Left renal cortex interstitium (tissue), 4 donors: ENCODE measurements around the gene KIAA1217. TPM values are rescaled to one million over a fixed set of nuclear protein-coding genes. Genes with fewer than 3 reads are reported as not detected.

Experiments
- DNase-seq, 4 donors: peaks; one replicate each; pipeline ENCODE4 v3.0.0-alpha.2; 2013; ENCODE audit warnings: low read depth in 4 of 4, low spot score in 2 of 4, missing footprints in 1 of 4
- polyA plus RNA-seq, 4 donors: library from polyadenylated mRNA; unstranded; fragments of 120-200 nt; gene quantifications; one replicate each; pipeline ENCODE4 v1.2.1, GENCODE V29; 2013; ENCODE audit not compliant: insufficient read length in 4 of 4

Gene KIAA1217
- polyA plus RNA-seq, 4 donors = 67.5 to 106 (median 86.3) TPM

DNA sequence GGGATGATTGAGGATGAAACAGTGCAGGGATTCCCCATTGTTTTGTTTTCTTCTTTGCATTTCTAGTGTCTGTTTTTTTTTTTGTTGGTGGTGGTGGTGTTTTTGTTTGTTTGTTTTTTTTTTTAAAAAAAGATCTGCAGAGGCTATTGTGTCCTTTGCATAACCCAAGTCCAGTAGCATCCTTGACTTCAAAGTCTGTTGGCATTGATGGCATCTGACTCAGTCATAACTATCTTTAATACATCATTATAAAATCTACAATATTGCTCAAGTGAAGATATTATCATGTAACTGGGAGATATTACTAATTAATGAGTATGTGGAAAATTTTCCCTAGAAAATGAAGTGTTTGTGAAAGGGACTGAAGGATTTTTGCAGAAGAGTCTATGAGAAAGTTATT, 70.2 kb downstream of the KIAA1217 start:
- DNase-seq = no peak

DNA sequence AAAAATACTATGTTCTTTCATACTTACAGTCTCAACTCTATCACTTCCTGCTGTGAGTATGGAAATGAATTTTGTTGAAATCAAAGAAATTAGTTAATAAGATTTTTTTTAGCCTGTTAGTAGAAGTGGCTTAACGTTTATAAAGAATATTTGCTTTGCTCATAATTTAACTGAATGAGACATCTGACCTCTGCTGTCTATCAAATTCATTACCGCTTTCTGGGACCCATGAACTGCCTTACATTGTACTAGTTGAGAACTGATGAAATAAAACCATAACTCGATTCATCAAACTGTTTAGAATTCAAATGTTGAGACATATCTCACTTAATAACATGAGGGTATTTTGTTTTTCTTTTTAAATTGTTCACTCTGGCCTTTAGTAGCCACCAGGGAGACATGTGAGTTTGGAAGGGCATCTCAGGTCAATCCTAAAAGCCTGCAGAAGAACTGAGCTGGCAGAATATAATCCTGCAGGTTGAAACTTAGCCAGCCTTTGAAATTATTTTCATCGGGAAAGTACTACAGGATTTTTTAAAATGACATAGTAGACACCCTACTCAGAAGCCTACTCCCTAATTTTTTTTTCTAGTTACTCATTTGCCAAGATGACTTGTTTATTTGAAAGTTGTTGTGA, 78.7 kb downstream of the KIAA1217 start:
- no peak for DNase-seq

- DNase-seq = no peak
Observed at GRCh38 chr10:24288581-24288980, 79.6 kb downstream of the KIAA1217 start.

DNA sequence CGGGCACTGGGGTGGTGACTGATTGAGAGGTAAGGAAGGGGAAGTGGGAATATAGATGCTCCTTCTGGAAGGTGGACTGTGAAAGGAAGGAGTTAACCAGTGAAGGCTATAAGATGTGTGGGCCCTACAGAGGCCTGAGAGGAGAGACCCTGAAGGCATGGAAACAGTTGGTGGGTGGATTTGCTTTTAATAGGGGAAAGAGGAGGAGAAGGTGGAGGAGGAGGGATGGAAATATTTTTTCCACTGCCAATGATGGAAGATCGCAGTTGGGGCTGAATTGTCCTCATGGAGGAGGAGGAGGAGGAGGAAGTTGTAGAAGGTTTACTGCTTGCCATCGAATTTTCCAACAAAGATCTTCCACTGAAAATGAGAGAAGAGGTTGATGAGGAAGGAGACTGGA, 80.3 kb downstream of the KIAA1217 start:
- no peak for DNase-seq

DNA sequence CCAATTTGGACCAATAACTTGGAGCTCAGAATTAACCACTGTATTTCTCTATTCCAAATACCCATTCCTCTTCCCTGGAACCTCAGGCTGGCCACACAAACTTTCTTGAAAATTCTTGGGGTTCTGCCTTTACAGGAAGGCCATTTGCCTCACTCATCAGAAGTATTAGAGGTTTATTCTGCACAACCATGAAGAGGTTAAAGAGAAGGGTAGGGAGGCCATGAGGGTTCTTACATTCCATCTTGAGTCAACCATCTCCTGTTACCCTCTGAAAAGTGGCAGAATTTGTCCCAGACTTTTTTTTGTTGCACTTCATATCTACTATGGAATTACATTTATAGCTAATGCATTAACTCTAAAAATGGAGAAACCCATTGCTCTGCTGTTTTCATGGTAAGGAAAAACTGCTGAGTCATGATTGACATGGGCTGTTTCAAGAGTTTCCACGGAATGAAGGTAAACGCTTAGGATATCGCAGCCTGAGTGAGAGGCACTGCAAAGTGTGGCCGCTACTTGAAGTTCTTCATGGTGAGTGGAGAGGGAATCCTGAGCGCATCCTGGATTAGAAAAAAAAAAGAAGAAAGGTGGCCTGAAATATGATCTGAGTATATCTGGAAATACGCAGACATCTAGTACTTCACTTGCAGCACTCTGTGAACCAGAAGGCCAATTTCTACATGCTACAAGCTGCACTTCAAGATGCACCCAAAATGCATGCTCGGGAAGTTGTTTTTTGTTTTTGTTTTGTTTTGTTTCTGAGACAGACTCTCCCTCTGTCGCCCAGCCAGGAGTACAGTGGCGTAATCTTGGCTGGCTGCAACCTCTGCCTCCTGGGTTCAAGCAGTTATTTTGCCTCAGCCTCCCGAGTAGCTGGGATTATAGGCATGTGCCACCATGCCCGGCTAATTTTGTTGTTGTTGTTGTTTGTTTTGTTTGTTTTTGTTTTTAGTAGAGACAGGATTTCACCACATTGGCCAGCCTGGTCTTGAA, 83.7 kb downstream of the KIAA1217 start:
- DNase-seq = no peak

DNA sequence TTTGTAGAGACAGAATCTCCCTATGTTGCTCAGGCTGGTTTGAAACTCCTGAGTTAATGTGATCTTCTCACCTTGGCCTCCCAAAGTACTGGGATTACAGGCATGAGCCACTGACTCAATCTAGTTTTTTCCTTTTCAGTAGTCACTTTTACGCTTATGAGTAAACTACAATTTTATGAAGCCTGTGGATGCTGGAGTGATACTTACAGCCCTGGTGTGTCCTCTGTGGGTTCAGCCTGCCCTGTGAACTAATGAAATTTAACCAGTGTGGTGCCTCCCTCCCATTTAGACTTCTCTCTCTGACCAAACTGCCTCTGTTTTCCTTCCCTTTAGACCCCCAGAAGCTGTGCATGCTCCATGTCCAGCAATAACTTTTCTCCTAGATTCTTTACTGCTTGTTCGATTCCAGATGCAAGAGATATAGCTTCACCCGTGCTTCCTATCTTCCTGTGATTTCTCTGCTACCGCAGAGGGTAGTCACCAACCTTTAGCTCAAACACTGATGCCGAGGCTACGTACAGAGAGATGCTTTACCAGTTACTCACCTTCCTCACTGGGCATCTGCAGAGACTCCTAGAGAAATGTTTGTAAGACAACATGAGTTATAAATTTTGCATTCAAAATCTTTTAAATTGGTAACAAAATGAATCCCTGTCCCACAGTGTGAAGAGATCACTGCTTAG, 90.8 kb downstream of the KIAA1217 start:
- DNase-seq = no peak

DNA sequence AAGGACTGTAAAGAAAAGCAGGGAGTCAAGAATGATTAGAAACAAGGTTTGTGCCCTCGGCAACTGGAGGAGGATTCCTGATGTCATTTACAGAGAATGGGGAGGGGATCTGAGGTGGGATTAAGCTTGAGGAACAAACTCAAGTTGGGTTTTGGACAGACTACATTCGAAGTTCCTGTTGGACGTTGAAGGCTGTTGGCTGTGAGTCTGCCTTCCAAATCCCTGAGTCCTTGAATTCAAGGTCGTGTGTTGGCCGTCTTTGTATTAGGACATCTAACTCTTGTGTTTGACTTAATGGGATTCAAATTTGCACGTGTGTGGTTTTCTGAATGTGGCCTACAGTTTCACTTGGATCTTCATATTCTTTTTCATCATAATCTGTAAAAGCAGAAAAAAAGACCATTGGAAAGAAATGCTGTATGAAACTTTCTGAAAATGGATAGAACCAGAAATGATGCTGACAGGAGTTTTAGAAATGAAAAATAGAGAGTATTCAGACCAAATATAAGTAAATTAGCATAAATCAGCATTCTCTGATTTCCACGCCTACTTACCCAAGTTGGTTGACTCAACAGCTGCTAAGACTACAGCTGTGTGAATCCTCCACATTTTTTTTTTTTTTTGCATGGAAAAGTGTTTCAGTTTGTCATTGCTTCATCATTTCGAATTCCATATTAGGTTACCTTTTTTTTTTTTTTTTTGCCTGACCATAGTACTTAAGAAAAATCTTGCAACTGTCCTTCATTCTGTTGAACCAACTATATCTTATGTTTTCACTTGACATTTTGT, 94.8 kb downstream of the KIAA1217 start:
- no peak for DNase-seq

DNA sequence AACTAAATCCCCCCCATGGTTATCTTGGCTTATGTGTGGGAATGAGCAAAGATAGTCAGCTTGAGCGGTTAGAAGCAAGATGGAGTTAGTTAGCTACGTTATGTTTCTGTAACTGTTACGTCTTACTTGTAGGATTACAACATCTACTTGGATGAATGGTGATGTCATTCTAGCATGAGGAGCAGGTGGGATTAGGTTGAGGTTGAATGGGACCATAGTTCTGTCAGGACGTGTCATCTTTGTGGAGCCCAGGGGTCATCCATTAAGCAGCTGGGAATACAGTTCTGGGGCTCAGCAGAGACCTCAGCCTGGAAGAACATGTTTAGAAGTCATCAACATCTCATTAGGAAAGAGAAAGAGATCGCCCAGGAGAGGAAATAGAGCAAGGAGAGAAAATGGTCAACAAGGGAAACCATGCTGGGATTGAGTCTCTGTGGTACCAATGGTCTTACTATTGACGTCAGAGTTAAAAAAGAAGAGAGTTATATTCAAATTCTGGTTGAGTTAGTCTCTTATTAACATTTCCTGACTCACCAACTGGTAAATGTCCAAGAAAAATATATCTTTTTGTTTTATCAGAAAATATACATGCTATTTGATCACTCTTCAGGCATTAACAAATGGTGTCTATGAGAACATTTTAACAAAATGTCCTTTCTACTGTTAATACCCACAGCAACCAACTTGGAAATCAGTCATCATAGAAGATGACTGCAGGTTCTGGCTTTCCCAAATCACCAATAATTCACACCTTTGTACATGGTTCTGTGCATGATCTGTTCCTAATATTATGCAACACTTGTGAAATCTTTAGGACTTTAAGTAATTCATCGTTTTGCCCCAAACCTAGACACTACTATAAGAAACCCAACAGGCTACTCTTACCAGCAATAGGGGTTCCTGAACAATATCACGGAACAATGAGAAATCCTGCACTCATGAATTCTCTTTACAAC, 96.9 kb downstream of the KIAA1217 start:
- no peak for DNase-seq

- DNase-seq = no peak
Observed at GRCh38 chr10:24306507-24306875, 97.6 kb downstream of the KIAA1217 start.

DNA sequence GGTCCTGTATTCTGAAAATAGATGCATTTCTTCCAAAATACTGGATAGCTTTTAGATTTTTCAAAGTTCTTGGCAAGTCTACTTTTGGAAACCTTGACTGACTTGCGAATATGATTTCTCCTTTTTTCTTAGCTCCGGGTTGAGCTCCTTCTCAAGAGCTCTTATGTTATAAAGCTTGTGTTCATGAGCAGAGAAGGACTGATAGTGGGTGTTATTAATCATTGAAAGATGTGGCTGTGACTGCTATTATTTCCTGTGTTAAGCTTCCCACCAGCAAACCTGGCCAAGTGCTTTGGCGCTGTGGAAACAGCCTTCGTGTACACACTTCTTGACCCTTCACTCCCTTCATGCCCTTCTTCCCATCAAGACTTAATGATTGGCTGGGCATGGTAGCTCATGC, 98.2 kb downstream of the KIAA1217 start:
- DNase-seq = no peak

- DNase-seq = no peak
Observed at GRCh38 chr10:24307696-24308485, 99.0 kb downstream of the KIAA1217 start.

DNA sequence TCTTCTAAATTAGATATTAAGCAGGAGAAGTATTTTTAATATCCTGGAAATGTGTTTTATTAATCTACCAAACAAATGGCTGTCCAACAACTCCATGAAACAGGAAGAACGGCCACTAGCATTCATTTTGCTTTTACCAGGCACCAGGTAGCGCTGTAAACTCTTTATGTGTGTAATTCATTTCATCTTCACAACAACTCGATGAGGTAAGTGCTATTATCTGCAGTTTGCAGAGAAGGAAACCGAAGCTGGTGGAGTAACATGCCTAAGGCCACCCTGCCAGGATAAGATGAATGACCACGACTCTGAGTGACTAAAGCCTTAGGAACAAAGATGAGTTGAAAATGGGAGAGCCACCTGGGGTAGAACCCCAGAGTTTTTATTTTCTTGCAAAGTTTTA, 101.2 kb downstream of the KIAA1217 start:
- no peak for DNase-seq

DNA sequence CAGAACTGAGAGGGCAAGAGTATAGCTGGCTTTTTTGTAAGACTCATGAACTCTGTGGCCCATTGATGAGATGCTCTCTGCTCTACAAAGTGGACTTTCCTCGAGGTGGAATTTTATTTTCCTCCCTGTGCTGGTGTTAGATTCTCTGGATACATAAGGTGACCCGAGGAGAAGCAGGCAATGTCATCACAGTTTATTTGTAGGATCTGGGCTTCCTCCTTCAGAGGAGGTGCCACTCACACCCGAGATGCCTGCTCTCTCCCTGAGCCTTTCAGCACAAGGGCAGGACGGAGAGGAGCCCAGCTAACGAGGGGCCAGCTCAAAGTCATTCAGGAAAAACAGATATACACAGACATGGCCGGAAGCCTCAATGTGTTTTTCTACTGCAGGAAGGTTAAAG, 103.0 kb downstream of the KIAA1217 start:
- no peak for DNase-seq

DNA sequence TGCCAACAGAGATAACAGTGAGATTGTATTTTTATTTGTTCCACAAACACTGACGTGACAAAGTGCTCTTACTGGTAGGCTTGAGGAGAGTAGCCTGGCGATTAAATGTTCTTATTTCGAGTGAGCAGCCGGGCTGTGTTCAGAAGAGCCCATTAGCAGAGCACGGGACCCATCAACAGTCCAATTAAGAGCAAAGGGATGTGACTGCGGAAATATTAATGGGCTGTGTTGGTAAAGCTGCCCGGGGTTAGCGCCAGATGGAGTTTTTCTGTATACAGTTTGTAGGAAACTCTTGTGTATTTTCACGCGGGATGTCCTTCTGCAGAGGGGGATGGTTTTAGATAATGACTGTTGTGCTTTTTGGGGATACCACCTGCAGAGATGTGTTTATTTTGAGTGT, 104.3 kb downstream of the KIAA1217 start:
- no peak for DNase-seq

GRCh38 chr10:24315211-24315610, 106.3 kb downstream of the KIAA1217 start:
- no peak for DNase-seq

DNA sequence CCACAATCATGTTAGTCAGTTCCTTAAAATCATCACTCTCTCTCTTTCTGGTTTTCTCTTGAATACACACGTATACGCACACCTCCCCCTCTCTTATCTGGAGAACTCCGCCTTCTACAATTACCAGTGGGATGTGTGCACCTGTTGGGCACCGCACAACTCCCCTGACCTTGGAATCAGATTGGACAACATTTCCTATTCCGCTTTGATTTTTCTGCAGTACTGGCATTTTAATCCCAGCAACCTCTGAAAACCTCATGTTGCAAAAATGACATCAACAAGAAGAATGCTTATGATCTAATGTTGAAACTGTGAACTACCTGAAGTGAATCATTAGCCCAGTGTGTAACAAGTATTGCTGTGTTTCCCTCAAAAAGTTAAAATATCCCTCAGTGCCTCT, 109.6 kb downstream of the KIAA1217 start:
- DNase-seq = no peak

- DNase-seq = no peak
Observed at GRCh38 chr10:24320373-24320772, 111.4 kb downstream of the KIAA1217 start.

- DNase-seq = no peak
Observed at GRCh38 chr10:24324651-24325050, 115.7 kb downstream of the KIAA1217 start.

DNA sequence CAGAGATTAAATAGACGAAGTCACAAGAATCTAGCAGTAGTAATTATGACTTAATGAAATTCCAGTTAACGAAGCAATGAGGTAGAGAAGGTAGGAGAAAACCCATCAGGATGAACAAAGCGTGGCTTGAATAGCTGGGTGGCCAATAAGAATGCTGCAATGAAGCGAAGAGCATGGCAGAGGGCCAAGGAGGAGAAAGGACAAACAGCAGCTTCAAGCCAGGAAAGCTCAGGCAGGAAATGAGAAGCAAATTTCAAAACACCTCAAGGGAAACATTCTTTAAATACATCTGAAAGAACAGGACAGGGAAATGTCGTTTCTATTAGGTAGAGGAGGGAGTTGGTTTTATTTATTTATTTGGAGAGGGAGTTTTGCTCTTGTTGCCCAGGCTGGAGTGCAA, 122.5 kb downstream of the KIAA1217 start:
- DNase-seq = no peak
